Heart left ventricle (tissue), 16 donors: ENCODE measurements around the gene PARP15. TPM values are rescaled to one million over a fixed set of nuclear protein-coding genes. Genes with fewer than 3 reads are reported as not detected.

ENCODE experiments used
- ATAC-seq, 4 donors: fragments of 200-7000 bp; cut with Tn5 transposase; one replicate each; pipeline ENCODE4 v1.9.1; 2020 to 2022; ENCODE audit warnings: moderate library complexity in 4 of 4, mild to moderate bottlenecking in 3 of 4, moderate number of reproducible peaks in 1 of 4
- DNase-seq, 5 donors: peaks; one replicate each; pipeline ENCODE4 v3.0.0-alpha.2; 2020
- H3K27ac ChIP-seq, 12 donors: fragments of 200-600 bp; sonication (generic) in 4 of 12; one replicate each; pipeline versions ENCODE4 v1.5.0 to v1.8.0; 2016 to 2022; ENCODE audit warnings: mild to moderate bottlenecking in 2 of 12
- H3K27me3 ChIP-seq, 9 donors: fragments of 200-600 bp; sonication (generic) in 2 of 9; one replicate each; pipeline versions ENCODE4 v1.5.1 to v1.8.0; 2016 to 2022; ENCODE audit warnings: mild to moderate bottlenecking in 3 of 9
- H3K36me3 ChIP-seq, 9 donors: fragments of 200-600 bp; sonication (generic) in 2 of 9; one replicate each; pipeline versions ENCODE4 v1.5.0 to v1.8.0; 2018 to 2022; ENCODE audit warnings: mild to moderate bottlenecking in 2 of 9
- H3K4me1 ChIP-seq, 12 donors: fragments of 200-600 bp; sonication (generic) in 4 of 12; one replicate each; pipeline versions ENCODE4 v1.5.0 to v1.8.0; 2016 to 2022; ENCODE audit warnings: mild to moderate bottlenecking in 3 of 12
- H3K4me3 ChIP-seq, 12 donors: fragments of 200-600 bp; sonication (generic) in 4 of 12; one replicate each; pipeline versions ENCODE4 v1.5.0 to v1.8.0; 2017 to 2022; ENCODE audit warnings: mild to moderate bottlenecking in 9 of 12, moderate library complexity in 4 of 12
- H3K9me3 ChIP-seq, 12 donors: fragments of 200-600 bp; sonication (generic) in 4 of 12; one replicate each; pipeline versions ENCODE4 v1.5.0 to v1.8.0; 2016 to 2022; ENCODE audit warnings: mild to moderate bottlenecking in 1 of 12
- CTCF ChIP-seq, 12 donors: fragments of 200-600 bp; sonication (generic) in 4 of 12; IDR thresholded peaks; one replicate each; pipeline versions ENCODE4 v1.5.0 to v1.8.0; 2018 to 2022; ENCODE audit warnings: antibody characterized with exemption in 12 of 12, mild to moderate bottlenecking in 5 of 12
- POLR2A ChIP-seq, 2 donors: fragments of 450-650 bp; IDR thresholded peaks; one replicate each; pipeline ENCODE4 v1.6.1; 2017; ENCODE audit warnings: antibody characterized with exemption in 2 of 2, mild to moderate bottlenecking in 2 of 2, moderate library complexity in 2 of 2
- WGBS, 4 donors: extraction: QIAGEN DNeasy Blood & Tissue Kit in 2 of 4; methylation state at CpG; one replicate each; pipeline versions ENCODE4 v1.1.5 to v1.1.7; 2013 to 2018; 5-methylcytosine and 5-hydroxymethylcytosine counted together
- intact Hi-C, 10 donors: fragments of 100-400 bp; cut with DNase I; formaldehyde crosslinking; loops; one replicate each; pipeline versions ENCODE4 v1.11.1 to v1.14.2; 2022
- polyA plus RNA-seq, 2 donors: library from polyadenylated mRNA; stranded (reverse); fragments of 200-250 nt; gene quantifications; one replicate each; pipeline ENCODE4 v1.2.3, GENCODE V29; 2013
- total RNA-seq, 9 donors: library from RNA; depleted of rRNA in 2 of 9; stranded (reverse); fragments of >200 nt in 2 of 9; fragmentation: NEBNext Ultra II Directional in 3 of 9; extraction: Animal tissue kit (Norgen Biotek cat#: 25700) in 3 of 9; gene quantifications; one replicate each; pipeline versions ENCODE4 v1.1.0 to v1.2.4, GENCODE V29; 2016 to 2023
- donor health status: ischemic (EF 13 %, LVEDD 7.1; RV severe dilation, severe dysfunction).
- donor health status: healthy with polysubstance abuse.
- donor health status: DM: no; HTN: yes; CAD: no.
- donor health status: DM: no; HTN: no; CAD: no.
- donor health status: ischemic (EF 25% LVEDD 6.9; RV normal size, moderate dysfunction).
- donor health status: ischemic (EF 25% LVEDD 5.7; RV mildly dilated, moderate dysfunction).
- donor health status: healthy.
- donor health status: DM: yes; HTN: yes; CAD: no.
- donor health status: ischemic (EF 35%, LVEDD 5.7; RV mildly dilated, moderate dysfunction).
- donor health status: nonischemic (EF 11% LVEDD 7.7; RV severe dilation, severe dysfunction).
- donor health status: DM: yes; HTN: yes; CAD: no.
- donor health status: PGD.
- donor health status: ischemic (EF 29% LVEDD 5.4; RV normal size, mild dysfunction).
- donor health status: nonischemic (EF 23%, LVEDD 6.1; RV moderate dilation, normal function).

Gene PARP15
- total and polyA plus RNA-seq, 11 donors, result 0.21 to 2.9 (median 0.67) TPM

GRCh38 chr3:122580470-122580869, 3.0 kb downstream of the PARP15 start:
- Histone ChIP-seq H3K36me3 (peaks cover 0 to 2% (median 0%) of the 10 kb centered on the region in 9 donors), H3K27me3 (no peaks in the 10 kb centered on the region), H3K4me3 (no peak overlapping the region), H3K27ac (no peak overlapping the region), H3K9me3 (peaks cover 0 to 34% (median 17%) of the 10 kb centered on the region in 12 donors), H3K4me1 (peaks cover 0 to 25% (median 2%) of the 10 kb centered on the region in 12 donors)
- 49 to 87% (median 77%) methylated on average over 3 of the region's 3 CpGs for WGBS, 4 donors
- intact Hi-C loops, result no loop called here
- DNase-seq, result no peak
- TF ChIP-seq CTCF (IDR thresholded peaks at IDR 0.05) (no peak), POLR2A (IDR thresholded peaks at IDR 0.05) (no peak)
- no peak for ATAC-seq

GRCh38 chr3:122581622-122582021, 4.2 kb downstream of the PARP15 start:
- Histone ChIP-seq H3K27ac (no peak overlapping the region), H3K27me3 (no peaks in the 10 kb centered on the region), H3K4me1 (peaks cover 0 to 22% (median 2%) of the 10 kb centered on the region in 12 donors), H3K36me3 (no peaks in the 10 kb centered on the region), H3K9me3 (peaks cover 0 to 34% (median 17%) of the 10 kb centered on the region in 12 donors), H3K4me3 (no peak overlapping the region)
- intact Hi-C loops, result no loop called here
- WGBS, 4 donors, result 96 to 99% (median 98%) methylated on average over 2 of the region's 2 CpGs
- no peak for TF ChIP-seq CTCF (IDR thresholded peaks at IDR 0.05)
- no peak for TF ChIP-seq POLR2A (IDR thresholded peaks at IDR 0.05)
- ATAC-seq (no peak), DNase-seq (no peak)

- Histone ChIP-seq H3K4me3 (no peak overlapping the region), H3K9me3 (peaks cover 0 to 34% (median 17%) of the 10 kb centered on the region in 12 donors), H3K4me1 (peaks cover 0 to 14% (median 2%) of the 10 kb centered on the region in 12 donors), H3K27me3 (no peaks in the 10 kb centered on the region), H3K36me3 (no peaks in the 10 kb centered on the region), H3K27ac (no peak overlapping the region)
- intact Hi-C loops, result no loop called here
- DNase-seq (no peak), ATAC-seq (no peak)
- TF ChIP-seq CTCF (IDR thresholded peaks at IDR 0.05) (no peak), POLR2A (IDR thresholded peaks at IDR 0.05) (no peak)
- WGBS, 4 donors, result 91 to 100% (median 93%) methylated on average over 1 of the region's 1 CpG
Measured at GRCh38 chr3:122582390-122582789, 4.9 kb downstream of the PARP15 start.

GRCh38 chr3:122586098-122586497, 8.6 kb downstream of the PARP15 start:
- no peaks in the 10 kb centered on the region for H3K4me1 ChIP-seq
- TF ChIP-seq POLR2A (IDR thresholded peaks at IDR 0.05) (no peak), CTCF (IDR thresholded peaks at IDR 0.05) (no peak)
- DNase-seq, result no peak
- ATAC-seq, result no peak
- H3K27ac ChIP-seq, result no peak overlapping the region
- no peaks in the 10 kb centered on the region for H3K27me3 ChIP-seq
- H3K36me3 ChIP-seq, result no peaks in the 10 kb centered on the region
- 39 to 67% (median 41%) methylated on average over 1 of the region's 1 CpG for WGBS, 4 donors
- intact Hi-C loops, result no loop called here
- H3K9me3 ChIP-seq, result peaks cover 0 to 29% (median 16%) of the 10 kb centered on the region in 12 donors
- H3K4me3 ChIP-seq, result no peak overlapping the region
